NCI-H1436 (cell line): ENCODE results near the gene PDLIM5.

Experiments used
- DNase-seq: peaks from one replicate; lab custom pipeline; 2025; lab: John Stamatoyannopoulos, UW

PDLIM5 gene

DNA sequence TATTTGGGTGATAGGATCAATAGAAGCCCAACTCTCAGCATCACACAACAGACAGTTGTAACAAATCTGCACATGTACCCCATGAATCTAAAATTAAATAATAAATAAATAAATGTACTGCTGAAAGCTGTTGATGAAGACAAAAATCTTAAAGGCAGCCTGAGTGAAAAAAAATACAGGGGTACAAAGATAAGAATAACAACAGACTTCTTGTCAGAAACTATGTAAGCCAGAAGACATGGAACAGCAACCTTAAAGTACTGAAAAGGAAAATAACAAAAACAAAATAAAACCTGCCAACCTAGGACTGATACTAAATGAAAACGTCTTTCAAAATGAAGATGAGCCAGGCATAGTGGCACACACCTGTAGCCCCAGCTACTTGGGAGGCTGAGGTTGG, 25.0 kb upstream of the PDLIM5 start:
- no peak for DNase-seq

DNA sequence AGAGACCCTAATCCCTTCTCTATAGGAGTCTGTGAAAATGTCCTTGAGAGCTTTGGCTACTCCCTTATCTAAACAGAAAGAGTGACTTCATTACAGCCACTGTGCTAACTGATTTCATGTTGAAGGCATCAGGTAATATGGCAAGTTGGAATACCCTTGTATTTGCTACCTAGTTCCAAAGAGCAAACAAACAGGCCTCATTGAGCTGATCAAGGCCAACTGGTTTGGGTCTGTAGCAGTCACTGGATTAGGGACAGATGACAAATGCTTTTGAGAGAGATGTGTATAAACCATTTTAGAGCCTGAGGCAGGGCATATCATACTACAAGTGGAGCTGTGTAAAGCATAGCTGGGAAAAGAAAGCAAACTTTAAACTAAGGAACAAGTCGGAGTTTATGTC, 22.9 kb upstream of the PDLIM5 start:
- DNase-seq, result no peak

DNA sequence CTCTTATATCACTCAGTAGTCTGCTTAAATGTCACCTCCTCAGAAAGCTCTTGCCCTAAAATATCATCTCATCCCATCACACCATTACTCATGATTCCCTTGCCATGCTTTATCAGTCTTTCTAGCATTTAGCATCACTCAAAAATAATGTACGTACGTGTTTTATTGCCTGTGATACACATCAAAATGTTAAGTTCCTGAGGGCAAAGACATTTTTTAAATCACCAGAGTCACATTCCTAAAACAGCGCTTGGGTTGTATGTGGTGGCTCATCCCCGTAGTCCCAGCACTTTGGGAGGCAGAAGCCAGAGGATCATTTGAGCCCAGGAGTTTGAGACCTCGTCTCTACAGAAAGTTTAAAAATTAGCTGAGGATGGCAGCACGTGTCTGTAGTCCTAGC, 21.3 kb upstream of the PDLIM5 start:
- DNase-seq, result no peak

DNA sequence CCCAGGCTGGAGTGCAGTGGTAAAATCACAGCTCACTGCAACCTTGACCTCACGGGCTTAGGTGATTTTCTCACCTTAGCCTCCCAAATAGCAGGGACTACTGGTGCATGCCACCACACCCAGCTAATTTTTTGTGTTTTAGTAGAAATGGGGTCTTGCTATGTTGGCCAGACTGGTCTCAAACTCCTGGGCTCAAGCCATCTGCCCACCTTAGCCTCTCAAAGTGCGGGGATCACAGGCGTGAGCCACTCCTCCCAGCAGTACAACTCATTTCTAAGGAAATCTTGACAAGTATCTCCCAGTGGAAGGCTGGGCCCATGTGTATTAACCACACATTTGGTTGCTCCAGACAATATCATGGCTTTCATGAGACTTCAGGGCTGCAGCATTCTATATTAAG, 20.4 kb upstream of the PDLIM5 start:
- DNase-seq, result no peak

DNA sequence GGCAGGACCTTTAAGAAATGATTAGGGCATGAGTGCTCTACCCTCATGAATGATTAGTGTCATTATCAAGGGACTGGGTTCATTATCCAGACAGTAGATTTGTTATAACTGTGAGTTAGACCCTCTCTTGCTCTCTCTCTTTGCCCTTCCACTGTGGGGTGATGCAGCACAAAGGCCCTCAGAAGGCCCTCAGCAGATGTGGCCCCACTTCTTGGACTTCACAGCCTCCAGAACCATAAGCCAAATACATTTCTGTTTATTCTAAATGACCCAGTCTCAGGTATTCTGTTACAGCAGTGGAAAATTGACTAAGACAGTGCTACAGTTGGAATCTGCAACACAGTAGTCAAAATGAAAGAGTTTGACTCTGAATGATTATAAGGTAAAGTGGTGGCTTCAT, 17.2 kb upstream of the PDLIM5 start:
- DNase-seq, result no peak

DNA sequence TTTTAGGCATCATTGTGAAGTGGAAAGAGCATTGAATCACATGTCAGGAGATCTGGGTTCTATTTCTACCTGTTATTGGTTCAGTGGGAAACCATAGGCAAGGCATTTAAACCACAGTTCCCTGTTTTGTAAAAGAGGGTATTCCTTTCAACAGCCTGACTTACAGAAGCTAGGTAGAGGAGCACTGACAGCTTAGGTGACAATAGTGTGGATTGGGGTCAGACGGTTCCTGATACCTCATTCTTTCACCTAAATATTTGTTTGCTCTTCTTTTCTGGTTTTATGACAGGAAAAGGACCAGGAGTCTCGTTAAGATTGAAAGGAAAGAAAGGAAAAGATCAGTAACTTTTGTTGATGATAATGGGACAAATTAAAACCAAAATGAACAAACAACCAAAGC, 15.9 kb upstream of the PDLIM5 start:
- DNase-seq, result no peak

DNA sequence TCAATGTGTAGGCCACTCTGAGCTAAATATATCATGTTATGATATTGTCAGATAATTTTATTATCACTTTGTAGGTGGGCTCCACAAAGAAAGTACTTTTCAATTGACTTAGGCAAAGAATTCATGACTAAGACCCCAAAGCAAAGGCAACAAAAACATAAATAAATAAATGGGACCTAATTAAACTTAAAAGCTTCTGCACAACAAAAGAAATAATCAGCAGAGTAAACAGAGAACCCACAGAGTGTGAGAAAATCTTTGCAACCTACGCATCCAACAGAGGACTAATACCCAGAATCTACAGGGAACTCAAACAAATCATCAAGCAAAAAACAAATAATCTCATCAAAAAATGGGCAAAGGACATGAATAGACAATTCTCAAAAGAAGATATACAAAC, 15.2 kb upstream of the PDLIM5 start:
- no peak for DNase-seq

DNA sequence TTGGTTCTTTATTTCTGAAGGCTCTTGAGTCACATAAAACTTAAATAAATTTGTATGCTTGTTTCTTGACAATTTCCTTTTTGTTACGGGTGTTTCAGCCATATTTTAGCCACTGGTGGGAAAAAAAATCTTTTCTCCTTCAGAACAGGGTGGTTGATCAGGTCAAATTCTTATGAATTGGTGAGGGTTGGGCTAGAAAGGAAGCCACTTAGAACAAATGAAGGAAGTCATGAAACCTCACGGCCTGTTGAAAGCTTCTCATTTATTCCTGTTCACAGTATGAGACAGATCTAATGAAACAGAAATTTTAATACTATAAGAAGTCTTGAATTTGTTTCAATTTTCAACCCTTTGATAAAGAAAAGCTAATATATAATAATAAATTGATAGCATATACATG, 12.1 kb upstream of the PDLIM5 start:
- no peak for DNase-seq

DNA sequence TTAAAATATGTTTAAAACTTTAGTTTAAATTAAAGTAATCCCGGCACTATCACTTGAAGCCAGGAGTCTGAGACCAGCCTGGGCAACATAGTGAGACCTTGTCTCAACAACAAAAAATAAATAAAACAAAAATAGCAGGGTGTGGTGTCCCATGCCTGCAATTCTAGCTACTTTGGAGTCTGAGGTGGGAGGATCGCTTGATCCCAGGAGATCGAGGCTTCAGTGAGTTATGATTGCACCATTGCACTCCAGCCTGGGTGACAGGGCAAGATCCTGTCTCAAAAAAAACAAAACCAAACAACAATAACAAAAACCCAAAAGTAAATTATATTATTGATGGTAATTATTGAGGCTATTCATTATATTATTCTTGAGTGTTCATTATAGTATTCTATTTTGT, 9.9 kb upstream of the PDLIM5 start:
- no peak for DNase-seq

DNA sequence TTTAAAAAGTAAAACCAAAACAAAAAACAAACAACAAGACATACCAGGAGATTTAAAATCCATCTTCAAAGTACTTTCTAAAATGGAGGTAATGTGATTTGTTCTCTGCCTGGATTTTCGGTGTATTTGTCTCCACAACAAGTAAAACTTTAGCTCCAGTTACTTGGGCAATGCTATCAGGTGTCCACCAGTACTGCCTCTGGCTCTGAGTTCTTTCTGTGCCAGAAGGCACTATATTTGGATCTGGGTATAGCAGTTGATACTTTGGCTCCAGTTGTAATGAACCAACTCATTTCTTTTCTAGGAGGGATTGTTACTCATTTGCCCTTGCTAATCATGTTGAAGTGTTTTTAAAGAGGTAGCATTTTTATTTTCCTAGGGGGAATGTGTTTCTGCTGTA, 9.5 kb upstream of the PDLIM5 start:
- DNase-seq, result no peak

DNA sequence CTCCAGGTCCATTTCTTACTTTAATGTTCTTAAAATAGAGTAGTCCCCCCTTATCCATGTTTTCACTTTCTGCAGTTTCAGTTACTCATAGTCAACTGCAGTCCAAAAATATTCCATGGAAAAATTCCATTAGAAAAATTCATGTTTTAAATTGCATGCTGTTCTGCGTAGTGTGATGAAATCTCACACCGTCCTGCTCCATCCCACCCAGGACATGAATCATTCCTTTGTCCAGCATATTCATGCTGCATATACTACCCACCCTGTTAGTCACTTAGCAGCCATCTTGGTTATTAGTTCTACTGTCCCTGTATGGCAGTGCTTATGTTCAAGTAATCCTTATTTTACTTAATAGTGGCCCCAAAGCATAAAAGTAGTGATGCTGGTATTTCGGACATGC, 5.4 kb upstream of the PDLIM5 start:
- DNase-seq, result no peak

DNA sequence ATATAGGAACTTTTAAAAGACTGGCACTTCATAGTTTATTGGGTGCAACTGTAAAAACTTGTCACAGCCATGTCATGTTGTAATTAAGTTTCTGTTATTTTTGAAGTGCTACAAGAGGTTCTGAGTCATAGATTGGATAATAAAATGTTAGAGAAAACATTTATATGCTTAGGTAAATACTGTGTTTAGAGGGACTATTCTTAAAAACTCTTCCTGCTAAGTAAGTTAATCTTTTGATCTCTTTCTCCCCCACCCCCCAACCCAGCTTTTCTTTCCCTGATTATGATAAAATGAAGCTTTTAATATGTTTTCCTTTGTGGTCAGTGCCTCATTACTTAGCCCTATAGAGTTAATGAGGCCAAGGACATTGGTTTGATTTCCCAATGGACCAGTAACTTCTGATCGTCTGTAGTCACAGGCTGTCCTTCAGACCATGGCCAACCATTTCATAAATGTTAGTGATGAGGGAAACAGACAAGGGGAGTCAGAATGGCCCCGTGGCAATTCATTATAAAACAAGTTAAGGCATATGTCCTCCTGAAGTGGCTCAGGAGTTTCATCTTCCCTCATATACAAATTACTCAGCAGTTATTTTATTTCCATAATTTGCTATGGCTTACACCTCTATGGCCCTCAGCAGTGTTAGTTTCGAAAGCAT, 3.9 kb upstream of the PDLIM5 start:
- DNase-seq, result no peak

DNA sequence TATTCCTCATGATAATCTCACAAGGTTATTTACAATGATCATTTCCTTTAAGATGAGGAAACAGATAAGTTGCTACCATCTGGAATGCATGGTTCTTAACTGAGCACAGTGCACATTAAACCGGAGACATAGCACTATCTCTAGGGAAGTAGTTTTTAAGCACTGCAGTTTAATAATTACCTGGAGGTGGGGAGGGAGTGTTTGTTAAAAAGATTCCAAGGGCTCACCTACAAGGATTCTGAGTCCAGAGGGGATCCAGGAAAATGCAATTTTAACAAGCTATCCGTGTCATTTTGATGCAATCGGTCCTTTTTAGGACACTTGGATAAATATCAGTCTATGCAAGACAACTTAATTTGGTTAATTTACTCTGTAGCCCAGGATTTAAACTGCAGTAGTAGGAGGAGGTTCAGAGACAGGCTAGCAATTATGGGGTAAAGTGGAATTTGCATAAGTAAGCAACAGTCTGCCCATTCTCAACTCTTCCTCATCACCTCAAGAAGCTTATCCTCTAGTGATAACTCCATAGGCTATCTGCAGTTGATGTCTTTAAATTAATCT, 2.8 kb upstream of the PDLIM5 start:
- no peak for DNase-seq

DNA sequence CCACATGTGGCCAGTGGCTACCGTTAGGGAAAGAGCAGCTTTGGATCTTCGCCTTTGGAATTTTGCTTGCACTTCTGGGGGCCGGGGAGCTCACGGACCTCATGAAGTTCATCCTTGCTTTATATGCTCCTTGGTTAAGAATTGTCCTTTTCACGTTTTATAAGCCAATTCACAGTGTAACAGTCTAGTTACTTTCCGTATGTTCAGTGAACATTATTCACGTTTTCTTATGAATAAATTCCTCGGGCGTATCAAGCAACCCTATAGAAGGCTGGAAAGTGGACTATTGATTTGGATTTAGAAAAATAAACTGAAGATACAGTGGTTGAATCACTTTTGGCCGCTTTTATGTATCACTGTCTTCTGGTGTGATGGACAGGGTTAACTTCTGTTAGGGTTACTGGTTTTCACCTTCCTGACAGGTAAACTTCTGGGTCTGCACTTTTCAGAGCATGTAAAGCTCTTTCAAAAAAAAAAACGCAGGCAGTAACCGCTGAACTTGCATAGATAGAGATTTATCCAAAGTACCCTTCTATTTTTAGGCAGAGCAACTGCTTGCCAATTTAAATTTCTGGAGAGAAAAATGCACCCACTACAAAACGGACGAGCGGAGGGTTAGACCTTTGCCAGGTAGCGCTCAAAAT, 569 bp upstream of the PDLIM5 start:
- DNase-seq, result no peak

DNA sequence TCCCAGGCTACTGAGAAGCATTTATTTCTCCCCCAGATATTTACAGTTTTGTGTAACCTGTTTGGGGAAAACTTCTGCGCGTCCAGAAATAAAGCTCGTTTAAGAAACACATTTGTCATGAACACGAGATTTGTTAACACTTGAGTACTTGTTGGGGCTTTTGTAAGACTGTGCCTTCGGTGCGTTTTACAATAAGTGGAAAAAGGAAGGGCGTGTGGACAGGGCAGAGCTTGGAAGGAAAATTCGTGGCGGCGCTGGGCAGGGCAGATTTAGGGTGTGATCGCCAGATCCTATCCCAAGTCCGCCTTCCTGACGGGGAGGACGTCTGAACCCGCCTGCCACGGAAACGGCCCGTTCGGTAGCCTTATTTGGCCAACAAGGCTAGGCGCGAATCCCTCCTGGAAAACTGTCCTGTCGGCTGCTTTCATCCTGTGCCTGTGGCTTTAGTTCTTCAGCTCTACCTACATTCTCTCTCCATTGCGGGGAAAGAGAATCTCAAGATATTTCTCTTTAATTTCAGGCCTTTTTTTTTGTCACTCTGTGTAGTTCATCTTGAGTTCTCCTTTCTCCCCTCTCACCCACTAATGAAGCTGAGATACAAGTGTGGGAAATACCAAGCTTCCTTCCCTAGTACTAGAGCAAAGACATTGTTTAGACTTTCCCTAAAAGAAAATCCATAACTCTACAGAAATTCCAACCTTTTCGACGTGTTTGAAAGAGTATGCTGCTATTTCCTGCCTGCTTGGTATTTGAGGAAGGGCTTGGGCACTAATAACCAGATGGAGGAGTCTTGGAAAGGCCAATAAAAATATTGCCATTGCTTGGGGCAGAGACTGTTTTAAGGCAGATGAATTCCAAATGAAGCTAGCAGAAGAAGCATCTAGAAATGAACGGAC, 982 bp downstream of the PDLIM5 start:
- no peak for DNase-seq

DNA sequence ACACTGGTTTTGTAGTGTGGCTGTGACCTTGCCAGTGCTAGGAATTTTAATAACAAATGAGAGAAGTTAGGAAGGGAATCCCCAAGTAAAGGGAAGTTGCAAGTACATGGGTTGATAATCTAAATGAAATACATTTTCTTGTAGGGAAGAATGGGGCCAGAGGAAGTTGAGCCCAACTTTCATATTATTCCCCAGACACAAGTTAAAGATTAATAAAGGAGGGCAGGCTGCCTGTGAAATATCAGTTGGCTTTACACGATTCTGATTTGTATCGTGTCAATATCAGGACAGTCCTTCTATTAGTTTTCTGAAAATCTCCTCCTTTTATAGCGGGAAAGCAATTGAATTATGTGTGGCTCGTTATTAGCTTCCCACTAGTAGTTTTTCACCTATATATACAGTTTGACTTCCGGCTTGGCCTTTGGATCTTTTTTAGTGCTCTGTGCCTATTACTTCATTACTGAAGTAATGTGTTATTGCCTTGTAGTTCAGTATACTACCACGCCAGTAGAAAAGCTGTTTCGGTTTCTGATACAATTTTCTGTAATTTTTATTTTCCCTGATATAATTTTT, 1.7 kb downstream of the PDLIM5 start:
- DNase-seq, result no peak

DNA sequence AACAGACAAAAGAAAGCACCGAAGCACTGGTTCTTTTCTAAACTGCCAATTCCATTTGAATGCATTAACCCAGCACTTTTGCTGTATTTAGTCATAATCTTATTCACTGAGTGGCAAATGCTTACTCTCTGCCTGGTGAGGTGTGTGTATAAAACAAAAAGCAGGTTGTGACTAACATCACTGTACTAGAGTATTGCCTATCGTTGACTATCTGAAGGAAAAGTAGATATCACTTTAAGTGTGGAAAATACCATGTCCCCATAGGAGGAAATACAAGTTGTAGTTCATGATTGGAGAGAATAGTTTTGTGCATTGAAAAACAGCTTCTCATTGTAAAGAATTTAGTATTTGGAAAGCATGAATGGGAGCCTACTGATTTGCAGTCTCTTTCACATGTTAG, 2.7 kb downstream of the PDLIM5 start:
- DNase-seq, result no peak

DNA sequence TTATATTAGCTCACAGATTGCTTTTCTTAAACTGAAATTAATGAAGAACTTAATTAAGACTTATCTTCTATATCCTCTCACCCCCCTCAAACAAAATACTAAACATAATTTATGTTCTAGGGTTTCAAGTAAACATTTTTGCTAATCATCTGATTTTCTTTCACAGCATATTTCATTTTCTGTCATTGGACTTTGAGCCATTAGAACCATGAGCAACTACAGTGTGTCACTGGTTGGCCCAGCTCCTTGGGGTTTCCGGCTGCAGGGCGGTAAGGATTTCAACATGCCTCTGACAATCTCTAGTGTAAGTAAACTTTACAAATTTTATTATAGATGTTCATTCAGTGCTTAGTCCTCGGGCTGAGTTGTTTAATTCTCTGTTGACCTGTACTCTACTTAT, 3.3 kb downstream of the PDLIM5 start:
- DNase-seq, result no peak

DNA sequence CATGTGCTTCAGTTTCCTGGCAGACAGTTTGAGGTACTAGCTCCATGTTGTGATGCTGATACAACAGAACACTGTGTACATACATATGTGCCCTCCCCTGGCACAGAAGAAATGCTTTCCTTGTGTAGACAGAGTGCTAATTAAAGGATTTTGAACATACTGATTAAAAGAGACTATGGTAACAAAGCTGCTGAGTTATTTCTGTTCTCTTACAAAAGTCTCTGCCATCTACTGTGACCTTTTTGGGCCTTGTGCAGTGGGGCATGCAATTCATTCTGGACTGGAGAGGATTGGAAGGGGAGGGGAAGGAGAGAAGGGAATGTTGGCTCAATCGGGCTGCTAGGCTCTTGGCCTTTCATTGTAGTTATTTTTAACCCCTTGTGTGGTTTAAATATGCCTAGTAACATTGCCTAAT, 6.0 kb downstream of the PDLIM5 start:
- DNase-seq, result no peak

DNA sequence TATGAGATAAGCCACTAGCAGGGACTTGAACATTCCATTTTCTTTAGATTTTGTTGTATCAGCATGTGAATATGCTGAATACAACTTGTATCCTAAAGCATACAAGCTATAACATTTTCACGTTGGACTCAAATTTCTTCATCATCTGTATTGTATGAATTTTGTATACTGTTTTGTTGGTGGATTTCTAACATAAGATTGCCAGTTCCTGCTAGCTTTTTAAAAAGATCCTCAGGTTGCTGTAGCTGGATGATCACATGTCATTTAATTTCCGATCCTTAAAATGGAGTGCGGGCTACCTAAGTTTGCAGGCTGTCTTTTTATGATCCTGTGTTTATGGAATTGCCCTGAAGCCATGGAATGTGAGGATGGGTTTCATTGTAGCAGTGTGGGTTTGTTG, 6.9 kb downstream of the PDLIM5 start:
- no peak for DNase-seq

DNA sequence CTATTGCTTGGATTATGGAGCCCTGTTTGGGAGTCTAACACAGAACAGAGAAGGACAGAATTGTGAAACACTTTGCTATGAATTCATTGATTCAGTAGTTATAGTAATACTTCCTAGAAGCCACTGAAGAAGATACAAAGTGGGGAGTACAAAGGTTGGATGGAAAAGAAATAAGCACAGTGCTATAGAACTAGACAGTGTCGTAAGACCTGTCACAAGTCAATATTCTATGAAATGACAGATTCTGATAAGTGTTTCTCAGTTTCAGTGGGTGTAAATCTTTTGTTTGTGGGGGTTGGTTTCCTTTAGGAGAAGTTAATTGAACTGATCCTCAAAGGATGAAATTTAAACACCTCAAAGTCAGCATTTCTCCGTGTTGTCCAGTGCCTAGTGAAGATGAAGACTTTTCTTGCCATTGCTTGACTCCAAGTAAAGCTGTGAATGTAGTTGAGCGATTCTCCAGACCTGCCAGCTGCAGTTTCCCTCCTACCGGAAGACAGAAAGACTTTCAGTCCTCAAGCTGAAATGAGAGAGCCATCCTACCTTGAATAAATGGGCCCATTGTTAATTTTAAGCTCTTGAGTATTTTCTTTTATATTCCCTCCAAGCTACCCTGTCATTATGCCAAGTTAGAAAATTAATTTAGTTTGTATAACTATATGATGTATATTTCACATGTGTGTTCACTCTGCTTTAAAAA, 7.9 kb downstream of the PDLIM5 start:
- no peak for DNase-seq

DNA sequence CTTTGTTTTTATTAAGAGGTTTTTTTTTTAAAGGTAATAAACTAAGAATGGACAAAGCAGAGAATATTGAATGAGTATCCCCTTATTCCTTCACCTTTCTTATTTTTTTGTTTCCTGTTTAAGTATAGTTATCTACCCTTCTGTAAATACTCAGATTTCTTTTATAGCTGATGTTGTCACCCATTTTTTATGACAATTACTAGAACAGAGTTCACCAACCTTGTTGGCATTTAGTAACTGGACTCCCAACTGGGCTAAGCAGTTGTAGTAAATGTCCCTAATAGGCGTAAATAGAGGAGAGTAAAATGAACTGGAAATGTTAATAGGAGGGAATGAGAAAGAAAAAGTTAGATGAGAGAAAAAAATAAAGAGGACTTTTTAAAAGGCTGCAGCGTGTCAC, 9.8 kb downstream of the PDLIM5 start:
- DNase-seq, result no peak
